Lower leg skin (tissue), 4 donors: ENCODE data around the gene ZNF507. TPM values are rescaled to one million over a fixed set of nuclear protein-coding genes. Genes with fewer than 3 reads are reported as not detected.

Experiments
- DNase-seq, 2 donors: peaks; one replicate each; pipeline ENCODE4 v3.0.0-alpha.2; 2019; ENCODE audit warnings: low spot score in 2 of 2
- H3K4me3 ChIP-seq: fragments of 200-600 bp; sonication (generic); 2 replicates; pipeline ENCODE4 v1.5.1; 2017; ENCODE audit warnings: mild to moderate bottlenecking, low read depth; ENCODE audit not compliant: poor library complexity, severe bottlenecking
- CTCF ChIP-seq, 3 donors: fragments of 450-650 bp; IDR thresholded peaks; one replicate each; pipeline ENCODE4 v1.5.1; 2016; ENCODE audit warnings: antibody characterized with exemption in 3 of 3, mild to moderate bottlenecking in 3 of 3, moderate library complexity in 2 of 3
- POLR2A ChIP-seq, 2 donors: fragments of 450-650 bp; IDR thresholded peaks; one replicate each; pipeline ENCODE4 v1.6.1; 2016 to 2017; ENCODE audit warnings: antibody characterized with exemption in 2 of 2, mild to moderate bottlenecking in 1 of 2, moderate library complexity in 1 of 2
- WGBS, 2 donors: methylation state at CpG; one replicate each; pipeline ENCODE4 v1.1.5; 2018; 5-methylcytosine and 5-hydroxymethylcytosine counted together
- intact Hi-C: fragments of 100-400 bp; cut with DNase I; formaldehyde crosslinking; loops from one replicate; pipeline ENCODE4 v1.15.0; 2023; ENCODE audit warnings: low total_unique reads
- total RNA-seq, 4 donors: library from RNA; depleted of rRNA; stranded (reverse); fragments of >200 nt; gene quantifications; one replicate each; pipeline ENCODE4 v1.1.0, GENCODE V29; 2016

ZNF507 gene
- total RNA-seq, 4 donors from 2014 or later: 9.5 to 15.1 (median 13.1) TPM

GRCh38 chr19:32349724-32350470 lies 4.5 kb downstream of the ZNF507 start:
- intact Hi-C loops: no loop called here
- DNase-seq: no peak

GRCh38 chr19:32350471-32350865 lies 5.1 kb downstream of the ZNF507 start:
- 76 to 90% methylated on average over 3 of the region's 3 CpGs for WGBS, 2 donors
- H3K4me3 ChIP-seq: no peak overlapping the region
- TF ChIP-seq POLR2A (IDR thresholded peaks at IDR 0.05) (no peak), CTCF (IDR thresholded peaks at IDR 0.05) (no peak)
- no peak for DNase-seq
- intact Hi-C loops: no loop called here

More at GRCh38 chr19:32349724-32350470, 4.5 kb downstream of the ZNF507 start:
- no peak overlapping the region for H3K4me3 ChIP-seq
- TF ChIP-seq CTCF (IDR thresholded peaks at IDR 0.05): no peak
- no peak for TF ChIP-seq POLR2A (IDR thresholded peaks at IDR 0.05)
- WGBS, 2 donors: 66 to 70% methylated on average over 2 of the region's 2 CpGs

- no peak overlapping the region for H3K4me3 ChIP-seq
- DNase-seq: no peak
- intact Hi-C loops: no loop called here
- 90 to 92% methylated on average over 2 of the region's 2 CpGs for WGBS, 2 donors
- TF ChIP-seq CTCF (IDR thresholded peaks at IDR 0.05): no peak
- no peak for TF ChIP-seq POLR2A (IDR thresholded peaks at IDR 0.05)
Observed at GRCh38 chr19:32350987-32351348, 5.6 kb downstream of the ZNF507 start.

GRCh38 chr19:32352241-32352630 lies 6.8 kb downstream of the ZNF507 start:
- 93 to 100% methylated on average over 1 of the region's 1 CpG for WGBS, 2 donors
- TF ChIP-seq CTCF (IDR thresholded peaks at IDR 0.05) (no peak), POLR2A (IDR thresholded peaks at IDR 0.05) (no peak)
- no peak for DNase-seq
- intact Hi-C loops: no loop called here
- H3K4me3 ChIP-seq: no peak overlapping the region

- H3K4me3 ChIP-seq: no peak overlapping the region
- no peak for DNase-seq
- no peak for TF ChIP-seq CTCF (IDR thresholded peaks at IDR 0.05)
- intact Hi-C loops: no loop called here
- WGBS, 2 donors: 82 to 84% methylated on average over 9 of the region's 9 CpGs
Observed at GRCh38 chr19:32354345-32354744, 8.9 kb downstream of the ZNF507 start.

- intact Hi-C loops: no loop called here
- no peak overlapping the region for H3K4me3 ChIP-seq
- WGBS, 2 donors: 92 to 97% methylated on average over 3 of the region's 3 CpGs
- TF ChIP-seq CTCF (IDR thresholded peaks at IDR 0.05) (no peak), POLR2A (IDR thresholded peaks at IDR 0.05) (no peak)
- DNase-seq: no peak
Observed at GRCh38 chr19:32355309-32355708, 9.9 kb downstream of the ZNF507 start.
